Hepatic stellate cell (primary cell): ENCODE results near the gene PEX14.
"Not testable (repeated sequence)": the region's sequence is repeated elsewhere in the genome, so short reads cannot be mapped to it uniquely, and the experiment has no call there.

ENCODE experiments used
- DNase-seq: peaks from one replicate; pipeline ENCODE4 v3.0.0; 2011; ENCODE audit warnings: low spot score

The PEX14 gene

DNA sequence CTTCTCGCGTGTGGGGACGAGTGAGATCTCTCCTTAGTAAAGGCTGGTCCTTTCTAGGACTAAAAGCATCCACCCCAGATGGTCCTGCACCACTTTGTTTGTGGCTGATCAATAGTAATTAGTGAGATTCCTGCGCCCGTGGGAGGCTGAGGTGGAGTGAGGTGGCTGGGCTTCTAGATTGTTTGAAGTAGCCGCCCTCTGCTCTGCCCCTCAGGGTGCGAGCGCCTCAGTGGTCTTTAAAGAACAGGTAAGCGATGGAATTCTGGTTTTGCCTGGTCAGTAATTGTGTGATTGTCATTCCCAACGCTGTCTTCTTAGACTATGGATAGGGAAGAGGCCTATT is 20.7 kb downstream of the PEX14 start:
- DNase-seq: no peak

DNA sequence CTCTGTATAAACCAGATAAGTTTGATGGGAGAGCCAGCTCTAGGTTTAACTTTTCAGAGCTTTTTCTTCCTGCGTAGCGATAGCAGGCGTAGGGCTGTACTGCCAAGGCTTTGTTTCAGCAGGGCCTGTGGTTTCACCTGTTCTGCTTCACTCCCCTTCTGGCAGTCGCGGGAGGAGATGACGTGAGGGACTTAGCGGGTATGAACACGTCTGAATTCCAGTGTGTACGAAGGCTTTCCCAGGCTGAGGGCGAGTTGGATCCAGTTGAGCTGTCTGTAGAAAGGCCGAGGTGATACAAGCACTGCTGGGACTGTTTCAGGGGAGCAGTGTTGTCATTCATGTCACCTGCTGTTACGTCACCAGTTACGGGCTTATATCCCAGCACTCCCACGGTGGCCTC is 21.2 kb downstream of the PEX14 start:
- no peak for DNase-seq

DNA sequence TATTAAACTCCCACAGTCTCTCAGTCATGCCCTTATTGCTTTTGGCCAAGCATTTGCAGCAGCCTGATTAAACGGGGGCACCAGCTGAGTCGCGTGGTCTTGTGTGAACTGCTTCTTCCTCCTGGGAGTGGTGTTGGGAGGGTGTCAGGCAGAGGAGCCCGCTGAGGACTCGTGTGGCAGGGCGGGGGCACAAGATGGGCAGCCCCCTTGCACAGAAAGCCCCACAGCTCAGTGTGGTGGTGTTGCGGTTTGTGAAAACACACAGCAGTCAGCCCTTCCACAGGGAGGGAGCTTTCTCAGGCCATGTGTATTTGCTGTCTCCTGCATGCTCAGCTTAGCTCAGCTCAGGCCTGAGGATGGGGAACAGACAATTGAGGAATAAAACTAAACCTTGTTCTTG is 22.4 kb downstream of the PEX14 start:
- DNase-seq: no peak

DNA sequence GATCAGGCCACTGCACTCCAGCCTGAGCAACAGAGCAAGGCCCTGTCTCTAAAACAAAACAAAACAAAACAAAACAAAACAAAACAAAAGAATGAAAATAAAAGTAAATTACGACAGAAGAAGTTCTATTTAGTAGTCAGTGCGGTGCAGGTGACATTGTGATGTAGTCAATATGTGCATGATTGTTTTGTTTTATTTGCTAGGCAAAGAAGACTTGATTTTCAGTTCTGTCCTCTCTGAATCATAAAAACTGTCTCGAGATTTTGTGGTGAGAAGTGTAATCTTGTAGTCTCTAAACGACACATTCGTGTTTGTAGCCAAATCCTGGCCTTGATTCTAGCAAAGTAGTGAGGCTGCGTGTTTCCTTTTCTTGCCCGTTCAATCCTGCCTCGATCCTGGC is 23.5 kb downstream of the PEX14 start:
- DNase-seq: no peak

DNA sequence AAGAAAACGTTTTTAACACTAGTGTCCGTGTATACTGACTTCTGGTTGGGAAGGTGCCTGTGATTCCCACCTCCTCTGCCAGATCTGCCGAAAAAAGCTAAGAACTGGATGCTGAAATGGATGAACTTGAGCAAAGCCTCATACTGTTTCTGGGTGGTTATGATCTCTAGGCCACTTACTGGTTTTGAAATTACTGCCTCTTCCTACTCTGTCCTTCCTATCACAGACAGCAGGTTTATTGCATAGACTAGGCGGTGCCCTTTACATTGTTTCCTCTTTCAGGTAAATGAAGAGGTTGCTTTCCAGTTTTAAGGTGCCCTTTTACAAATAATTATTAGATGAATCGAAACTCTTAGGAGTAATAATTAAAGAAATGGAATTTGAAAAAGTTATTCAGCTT is 27.5 kb downstream of the PEX14 start:
- DNase-seq: no peak

DNA sequence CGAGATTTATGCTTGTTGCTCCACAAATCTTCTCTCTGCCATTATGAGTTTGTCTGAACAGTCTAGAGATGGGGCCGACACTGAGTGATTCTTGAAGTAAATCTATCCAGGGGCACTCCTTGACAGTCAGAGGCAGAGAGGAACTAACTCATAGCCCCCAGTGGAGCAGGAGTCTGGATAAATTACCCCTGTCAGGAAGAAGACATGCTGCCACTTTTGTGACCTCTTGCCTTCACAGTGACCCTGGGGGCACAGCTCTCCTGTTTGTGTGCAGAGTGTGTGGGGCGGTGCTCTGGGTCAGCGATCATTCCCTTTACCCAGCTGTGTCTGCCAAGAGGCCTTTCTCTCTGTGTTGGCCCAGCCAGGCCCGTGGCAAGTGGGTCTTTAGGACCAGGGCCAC is 29.5 kb downstream of the PEX14 start:
- no peak for DNase-seq

DNA sequence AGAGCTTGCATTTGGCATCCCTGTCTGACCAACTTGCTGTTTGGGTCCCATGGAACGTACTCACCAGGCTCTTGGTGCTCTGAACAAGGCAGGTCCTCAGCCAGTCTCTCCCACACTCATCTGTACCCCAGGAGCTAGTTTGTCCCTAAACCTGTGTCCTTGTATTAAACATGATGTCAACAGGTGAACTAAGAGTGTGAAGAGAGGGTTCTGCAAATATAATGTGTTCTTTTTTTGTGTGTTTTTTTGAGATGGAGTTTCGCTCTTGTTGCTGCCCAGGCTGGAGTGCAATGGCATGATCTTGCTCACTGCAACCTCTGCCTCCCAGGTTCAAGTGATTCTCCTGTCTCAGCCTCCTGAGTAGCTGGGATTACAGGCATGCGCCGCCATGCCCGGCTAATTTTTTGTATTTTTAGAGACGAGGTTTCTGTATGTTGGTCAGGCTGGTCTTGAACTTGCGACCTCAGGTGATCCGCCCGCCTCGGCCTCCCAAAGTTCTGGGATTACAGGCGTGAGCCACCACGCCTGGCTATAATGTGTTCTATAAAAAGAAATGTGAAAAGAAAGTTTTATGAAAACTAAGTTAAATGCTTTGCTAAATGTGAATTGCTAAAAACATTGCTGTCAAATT is 31.4 kb downstream of the PEX14 start:
- not testable (repeated sequence) for DNase-seq

DNA sequence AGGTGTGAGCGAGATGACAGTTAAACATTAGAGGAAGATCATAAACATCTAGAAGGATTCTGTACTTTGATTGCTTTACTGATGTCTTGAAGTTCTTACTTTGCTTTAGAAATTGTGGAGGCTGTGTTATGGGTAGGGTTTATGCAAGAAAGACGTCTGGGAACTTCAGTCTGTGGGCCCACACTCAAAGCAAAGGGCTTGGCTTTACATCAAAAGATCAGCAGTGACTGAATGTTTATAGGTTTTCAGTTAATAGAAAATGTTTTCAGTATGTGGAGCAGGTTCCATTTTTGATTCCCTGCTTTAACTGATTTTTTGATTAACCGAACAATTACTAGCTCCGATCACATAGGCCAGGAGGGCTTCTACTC is 31.9 kb downstream of the PEX14 start:
- DNase-seq: no peak

DNA sequence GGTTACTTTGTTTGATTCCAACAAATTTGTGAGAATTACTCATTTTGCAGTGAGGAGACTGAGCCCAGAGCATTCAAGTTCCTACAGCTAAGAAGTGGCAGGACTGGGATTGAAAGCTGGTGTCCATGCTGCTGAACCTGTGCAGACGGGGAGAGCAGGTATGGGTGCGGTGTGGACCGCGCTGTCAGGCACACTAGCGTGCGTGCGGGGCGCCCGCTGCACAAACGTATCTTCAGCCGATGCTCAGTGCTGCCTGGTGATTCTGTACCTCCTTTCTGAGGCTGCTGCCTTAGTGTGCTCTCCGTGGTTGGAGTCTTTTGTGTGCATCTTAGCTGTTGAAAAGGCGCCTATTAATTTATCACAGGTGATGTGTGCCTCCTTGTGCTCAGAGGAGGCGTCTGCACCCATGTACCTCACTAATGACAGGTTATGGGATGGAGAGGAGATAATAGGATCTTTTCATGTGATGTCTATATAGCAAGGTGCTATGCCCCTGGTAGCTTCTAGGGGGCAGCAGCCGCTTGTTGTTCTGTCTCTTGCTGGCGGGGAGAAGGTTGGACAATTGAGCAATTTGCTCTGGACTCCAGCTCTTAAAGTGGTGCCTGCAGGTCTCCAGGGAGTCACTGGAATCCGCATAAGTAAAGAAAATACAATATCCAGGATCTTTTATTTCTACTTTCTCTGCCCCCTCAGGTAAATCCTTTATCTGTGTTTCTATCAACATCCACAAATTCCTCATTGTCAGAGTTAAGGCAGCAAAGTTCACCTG is 32.5 kb downstream of the PEX14 start:
- peak; percentile 85 for DNase-seq

DNA sequence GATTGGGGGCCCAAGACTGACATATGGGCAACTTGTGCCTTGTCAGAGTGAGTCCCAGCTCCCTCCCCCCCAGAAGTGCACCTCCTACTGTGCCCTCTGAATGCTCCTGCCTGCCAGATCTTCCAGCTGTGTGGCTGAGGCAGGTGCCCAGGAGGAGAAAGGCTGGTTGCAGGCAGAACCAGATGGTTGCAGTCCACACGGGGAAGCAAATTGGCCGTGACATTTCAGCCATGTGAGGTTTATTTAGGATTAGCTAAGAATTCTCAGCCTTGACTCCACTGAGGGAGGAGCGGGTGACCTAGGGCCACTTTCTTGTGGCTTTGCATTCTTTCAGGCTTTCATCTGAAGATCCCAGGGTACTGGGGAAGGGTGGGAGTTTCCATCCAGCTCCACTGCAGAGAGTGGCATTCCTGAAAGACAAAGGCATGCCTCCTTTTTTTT is 33.8 kb downstream of the PEX14 start:
- DNase-seq: no peak

DNA sequence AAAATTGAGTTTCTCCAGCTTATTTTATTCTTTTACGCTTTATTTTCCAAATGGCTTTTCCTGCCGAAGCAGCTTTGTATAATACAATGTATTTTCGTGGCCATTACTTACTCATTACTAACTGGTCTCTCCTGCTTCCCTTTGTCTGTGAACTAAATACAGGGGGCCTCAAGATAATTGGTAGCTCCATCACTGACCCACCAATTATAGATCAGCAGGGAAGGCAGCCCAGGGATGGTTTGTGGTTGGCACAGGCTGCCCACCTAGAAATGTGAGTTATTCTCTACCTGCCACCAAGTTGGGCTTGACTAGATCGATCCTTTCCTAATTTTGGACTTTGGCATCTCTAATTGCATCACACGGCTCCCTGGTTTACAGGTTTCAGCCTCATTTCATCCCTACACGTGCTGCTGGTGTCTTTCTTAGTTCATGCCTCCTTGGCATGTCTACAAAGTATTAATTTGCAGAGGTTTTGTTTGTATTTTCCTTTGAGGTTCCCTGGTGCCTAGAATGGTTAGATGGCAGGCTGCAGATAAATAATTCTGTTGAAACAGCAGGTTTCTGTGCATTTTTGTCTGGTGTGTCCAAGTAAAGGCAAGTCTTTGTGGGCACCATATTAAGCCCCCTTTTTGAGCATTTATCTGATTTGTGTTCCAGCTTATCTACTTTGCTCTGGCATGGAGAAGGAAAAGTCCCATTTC is 35.2 kb downstream of the PEX14 start:
- DNase-seq: no peak

DNA sequence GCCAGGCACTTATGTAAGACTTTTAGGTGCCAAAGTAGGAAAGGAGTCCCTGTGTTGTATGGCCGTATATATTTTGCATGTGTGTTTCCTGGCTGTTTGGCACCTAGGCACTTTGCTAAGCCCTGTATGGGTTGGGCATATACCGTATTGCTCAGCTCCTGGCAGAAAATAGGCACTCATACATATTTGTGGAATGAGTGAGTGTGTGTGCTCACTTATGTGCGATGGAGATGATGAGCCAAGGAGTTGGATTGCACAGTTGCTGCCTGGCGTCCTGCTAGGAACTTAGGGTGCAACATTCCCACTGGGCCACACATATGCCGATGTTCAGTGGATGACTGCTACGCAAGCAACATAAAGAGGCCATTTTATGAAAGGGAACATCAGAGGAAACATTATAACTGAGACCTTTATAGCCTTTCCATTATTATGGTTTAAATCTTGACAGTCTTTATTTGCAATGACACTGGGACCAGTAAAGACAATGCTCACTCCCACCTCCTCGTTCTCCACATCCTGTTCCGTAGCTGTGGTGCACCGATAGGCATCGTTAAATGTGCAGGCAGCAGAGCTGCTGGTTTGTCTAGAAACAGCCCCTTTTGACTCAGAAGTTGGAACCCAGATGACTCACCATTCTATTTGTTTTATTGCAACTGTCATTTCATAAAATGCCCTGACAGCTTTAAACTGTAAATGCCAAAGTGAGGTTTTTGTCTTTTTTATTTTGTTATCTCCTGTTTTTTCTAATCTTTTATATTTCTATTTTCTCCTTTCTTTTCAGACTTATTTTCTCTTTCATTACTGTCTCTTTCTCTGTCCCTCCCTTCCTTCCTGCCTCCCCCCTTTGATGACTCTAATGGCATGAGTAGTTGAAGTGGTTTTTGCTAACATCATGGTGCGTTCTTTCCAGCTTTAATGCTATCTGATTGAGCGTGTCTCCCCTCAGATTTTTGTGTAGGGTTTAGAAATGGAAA is 36.1 kb downstream of the PEX14 start:
- DNase-seq: peak; percentile 74

DNA sequence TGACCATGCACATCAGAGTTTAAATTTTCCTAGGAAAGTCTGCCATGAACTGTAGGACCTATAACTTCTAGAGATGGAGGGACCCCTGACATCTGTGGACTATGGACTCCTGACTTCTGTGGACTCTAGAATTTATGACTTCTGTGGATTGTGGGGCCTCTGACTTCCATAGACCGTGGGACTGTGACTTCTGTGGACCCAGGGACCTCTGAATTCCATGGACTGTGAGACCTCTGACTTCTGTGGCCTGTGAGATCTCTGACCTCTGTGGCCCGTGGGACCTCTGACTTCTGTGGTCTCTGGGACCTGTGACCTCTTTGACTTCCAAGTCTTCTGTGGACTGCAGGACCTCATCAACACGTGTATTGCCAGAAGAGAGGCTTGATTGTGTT is 36.7 kb downstream of the PEX14 start:
- DNase-seq: no peak

DNA sequence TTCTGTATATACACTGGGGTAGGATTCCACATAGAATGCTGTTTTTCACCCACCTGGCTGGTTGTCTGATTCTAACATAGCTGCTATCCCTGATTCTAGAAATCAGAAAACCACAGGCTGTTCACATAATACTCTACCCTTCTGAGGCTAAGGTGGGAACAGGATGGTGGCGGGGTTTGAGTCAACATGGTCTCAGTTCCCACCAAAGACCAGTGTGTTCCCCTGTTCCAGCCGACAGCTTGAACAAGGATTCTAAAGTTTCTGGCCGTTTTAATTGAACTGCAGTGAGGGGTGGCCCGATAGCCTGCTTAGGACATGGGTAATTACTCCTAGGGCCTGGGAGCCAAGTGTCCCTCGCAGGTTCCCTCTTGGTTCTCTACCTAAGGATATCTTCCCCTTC is 38.4 kb downstream of the PEX14 start:
- no peak for DNase-seq

DNA sequence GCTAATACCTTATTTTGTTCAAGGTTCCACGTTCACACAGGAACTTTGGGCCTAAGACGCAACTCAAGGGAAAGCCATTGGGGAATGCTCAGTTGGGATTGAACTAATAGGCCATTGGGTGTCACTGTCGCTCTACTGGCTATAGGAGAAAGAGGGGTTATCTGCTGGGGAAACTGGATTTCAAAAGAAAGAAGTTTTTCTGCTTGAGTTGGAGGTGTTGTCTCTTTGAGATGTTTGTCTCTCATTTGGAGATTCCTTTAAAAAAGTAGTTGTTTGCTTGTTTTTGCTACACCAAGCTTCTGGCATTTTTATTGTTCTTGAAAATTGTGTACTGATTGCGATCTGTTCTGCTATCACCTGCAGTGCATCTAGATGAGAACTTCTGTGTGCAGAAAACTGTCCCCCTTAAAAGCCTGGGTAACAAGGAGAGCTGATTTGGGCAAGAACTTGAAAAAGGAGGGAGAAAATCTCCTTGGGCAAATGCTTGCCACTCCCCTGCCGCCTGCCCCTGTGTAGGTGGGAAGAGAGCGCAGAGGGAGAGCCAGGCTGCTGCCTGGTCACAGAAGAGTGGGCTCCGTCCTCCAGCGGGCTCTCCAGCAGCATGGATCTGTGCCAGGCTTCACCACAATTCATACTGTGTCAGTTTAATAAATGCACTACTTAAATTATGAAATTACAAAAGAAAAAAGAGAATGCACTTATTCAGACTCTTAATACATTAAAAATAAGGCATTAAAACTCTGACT is 39.9 kb downstream of the PEX14 start:
- peak; percentile 34 for DNase-seq

DNA sequence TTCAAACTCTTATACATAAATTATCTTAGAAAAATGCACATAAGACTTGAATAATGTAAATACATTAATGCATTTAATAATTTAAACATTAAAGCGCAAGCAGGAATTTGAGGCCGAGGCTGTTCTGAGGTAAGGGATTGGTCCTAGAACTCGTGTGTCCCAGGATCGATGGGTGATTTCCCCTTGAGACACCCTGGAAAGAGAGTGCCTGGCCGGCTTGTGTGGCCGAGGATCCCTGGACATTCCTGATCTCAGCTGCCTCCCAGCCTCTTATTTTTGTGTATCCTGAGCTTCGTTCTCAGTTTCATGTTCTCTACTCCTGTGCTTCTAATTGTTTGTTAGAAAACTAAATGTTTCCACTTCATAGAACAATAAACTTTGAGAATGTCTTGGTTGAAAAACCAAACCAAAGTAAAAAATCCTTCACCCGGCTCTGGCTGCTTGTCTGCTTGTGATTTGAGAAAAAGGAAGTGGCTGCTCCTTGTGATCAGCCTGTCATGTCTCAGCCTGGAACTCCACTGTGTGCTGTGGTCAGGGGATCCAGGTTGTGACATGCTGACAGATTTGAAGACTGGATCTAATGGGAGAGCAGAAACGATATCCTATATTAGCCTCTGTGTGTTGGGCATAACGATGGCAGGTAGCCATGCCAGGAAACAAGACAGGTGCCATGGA is 40.7 kb downstream of the PEX14 start:
- no peak for DNase-seq

DNA sequence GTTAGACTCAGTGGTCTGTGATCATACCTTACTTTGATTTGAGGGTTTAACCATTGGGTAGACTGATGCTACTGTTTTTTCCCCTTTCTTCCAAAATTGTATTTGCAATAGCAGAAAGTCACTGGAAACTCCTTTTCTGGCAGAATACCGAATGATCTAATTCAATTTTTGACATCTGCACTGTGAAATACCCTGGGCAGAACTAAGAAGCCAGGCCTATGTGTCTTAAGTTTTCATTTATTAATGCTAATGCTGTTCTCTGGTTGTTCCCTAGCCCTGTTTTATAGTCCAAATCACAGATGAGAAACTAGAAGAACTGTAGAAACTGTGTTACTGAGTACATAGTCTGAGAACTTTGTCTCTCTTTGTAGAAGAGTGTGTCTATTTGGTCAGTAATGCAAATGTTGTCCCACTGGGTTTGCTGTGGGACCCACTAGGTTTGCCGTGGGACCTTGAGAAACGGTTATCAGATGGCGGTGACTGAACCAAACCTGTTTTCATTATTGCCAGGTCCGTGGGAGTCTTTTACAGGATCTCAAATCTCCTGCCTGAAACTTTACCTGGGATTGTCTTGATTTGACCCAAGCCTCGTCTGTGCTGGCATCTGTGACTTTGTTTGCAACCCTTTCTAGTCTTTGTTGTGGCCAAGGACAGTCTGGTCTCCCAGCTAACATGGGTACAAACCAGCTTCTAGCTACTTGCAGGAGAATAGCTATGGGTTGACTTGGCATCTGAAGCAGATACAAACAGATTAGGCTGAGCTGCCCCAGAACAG is 41.4 kb downstream of the PEX14 start:
- DNase-seq: no peak

DNA sequence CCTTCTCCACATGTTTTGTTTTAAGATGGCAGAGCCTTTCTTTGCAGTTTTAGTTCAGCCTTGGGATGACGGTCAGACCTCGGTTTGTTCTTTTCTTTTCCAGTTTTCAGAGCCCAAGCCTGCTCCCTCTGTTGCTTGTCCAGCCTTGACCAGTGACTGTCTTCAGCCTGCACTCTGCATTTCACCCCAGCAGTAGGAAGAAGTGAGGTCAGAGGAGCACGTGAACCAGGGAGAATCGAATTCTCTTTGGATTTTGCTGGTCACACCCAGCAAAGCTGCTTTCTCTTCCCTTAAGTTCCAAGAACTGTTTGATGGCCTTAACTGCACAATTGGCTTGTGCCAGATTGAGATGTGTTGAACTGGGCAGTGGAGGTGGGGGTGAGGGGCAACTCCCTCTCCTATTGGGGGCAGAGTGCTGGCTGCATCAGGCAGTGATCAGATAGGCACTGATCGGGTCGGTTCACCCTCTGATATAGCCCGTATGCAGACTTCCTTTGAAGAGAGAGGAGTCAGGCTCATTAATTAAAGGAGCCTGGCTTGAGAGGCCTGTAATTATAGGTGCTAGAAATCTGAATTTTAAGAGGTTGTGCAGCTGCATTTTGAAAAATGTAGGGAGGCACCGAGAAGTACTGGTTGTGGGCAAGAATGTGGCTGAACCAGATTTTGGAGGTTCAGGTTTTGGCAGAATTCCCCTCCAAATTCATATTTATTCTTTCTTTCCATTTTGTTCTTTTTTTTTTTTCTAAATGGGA is 42.4 kb downstream of the PEX14 start:
- no peak for DNase-seq

DNA sequence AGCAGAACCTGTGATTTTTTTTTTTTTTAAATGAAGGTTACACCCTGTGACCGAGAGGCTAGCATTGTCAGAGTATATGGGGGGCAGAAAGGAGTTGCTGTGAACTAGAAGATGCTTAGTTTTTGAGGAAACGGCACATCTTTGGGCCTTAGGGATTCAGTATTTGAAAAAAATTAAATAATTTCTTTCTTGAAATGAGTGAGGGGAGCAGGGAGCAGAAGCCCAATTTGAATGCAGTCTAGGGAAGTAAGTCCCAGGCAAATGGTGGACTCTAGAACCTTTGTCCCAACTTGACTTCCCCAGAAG is 42.9 kb downstream of the PEX14 start:
- no peak for DNase-seq

DNA sequence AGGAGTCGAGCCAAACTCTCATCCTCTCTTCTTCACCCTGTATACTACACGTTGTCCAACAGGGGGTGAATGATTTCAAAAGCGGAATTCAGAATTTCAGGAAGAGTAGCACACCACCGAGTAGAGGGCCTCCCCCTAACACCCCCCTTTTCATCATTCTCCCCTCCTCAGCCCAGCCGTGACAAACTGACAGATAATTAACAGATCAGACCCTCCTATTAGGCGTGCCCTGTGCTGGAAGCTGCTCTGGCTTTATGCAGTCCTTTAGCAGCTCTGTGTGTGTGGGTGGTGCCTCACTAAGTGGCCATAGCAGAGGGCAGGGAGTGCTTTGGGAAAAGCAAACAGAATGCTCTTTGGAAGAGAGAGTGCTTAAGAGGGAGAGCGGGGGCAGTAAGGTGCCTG is 44.3 kb downstream of the PEX14 start:
- no peak for DNase-seq
